HG03354 (cell line): ENCODE measurements around the gene DUSP12.

ENCODE experiments used
- ATAC-seq: cut with Tn5 transposase; IDR thresholded peaks from one replicate; pipeline ENCODE4 v1.9.1; 2021; ENCODE audit warnings: mild to moderate bottlenecking; ENCODE audit not compliant: unreplicated experiment, poor library complexity, severe bottlenecking

Gene DUSP12

GRCh38 chr1:161805399-161806197 is 56.0 kb downstream of the DUSP12 start:
- ATAC-seq = no peak
